GM23338 (cell line): ENCODE measurements around the gene TTBK1.

Experiments used
- ZNF114 ChIP-seq: fragments of 250-450 bp; sonication (Bioruptor Pico); IDR thresholded peaks from 2 replicates; pipeline ENCODE4 v1.5.0; 2020; ENCODE audit warnings: mild to moderate bottlenecking, moderate library complexity
- TF ChIP-seq, protein P1 (sequence below), 2 experiments: fragments of 200-600 bp in 1 of 2; sonication (generic) in 1 of 2; conservative IDR thresholded peaks; 2 replicates each; pipeline versions ENCODE4 v1.5.1 to v1.6.1; 2016 to 2017; ENCODE audit warnings: antibody characterized with exemption in 2 of 2, low read depth in 2 of 2, mild to moderate bottlenecking in 2 of 2, moderate library complexity in 1 of 2

DNA sequence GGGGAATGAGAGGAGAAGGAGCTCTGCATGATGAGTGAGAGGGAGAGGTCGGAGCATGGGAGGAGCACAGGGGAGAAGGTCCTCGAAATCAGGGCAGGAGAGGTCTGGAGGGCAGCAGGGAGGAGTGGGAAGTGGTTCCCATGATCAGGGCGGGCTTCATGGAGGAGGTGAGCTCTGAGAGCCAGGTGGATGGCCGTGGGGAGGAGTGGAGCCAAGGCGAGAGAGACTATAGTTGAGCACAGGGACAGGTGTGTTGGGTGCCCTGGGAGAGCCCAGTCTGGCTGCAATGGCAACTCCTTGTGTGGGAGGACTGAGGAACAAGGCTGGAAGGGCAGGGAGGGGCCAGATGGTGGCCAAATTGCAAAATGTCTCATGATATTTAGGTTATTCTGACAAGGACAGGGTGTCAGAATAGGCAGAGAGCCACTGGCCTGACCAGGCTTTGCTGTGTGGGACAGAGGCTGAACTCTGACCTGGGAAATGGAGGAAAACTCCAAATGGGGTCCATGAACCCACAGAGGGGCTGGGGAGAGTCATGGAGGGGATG lies 21.4 kb downstream of the TTBK1 start:
- TF ChIP-seq, protein P1, sequence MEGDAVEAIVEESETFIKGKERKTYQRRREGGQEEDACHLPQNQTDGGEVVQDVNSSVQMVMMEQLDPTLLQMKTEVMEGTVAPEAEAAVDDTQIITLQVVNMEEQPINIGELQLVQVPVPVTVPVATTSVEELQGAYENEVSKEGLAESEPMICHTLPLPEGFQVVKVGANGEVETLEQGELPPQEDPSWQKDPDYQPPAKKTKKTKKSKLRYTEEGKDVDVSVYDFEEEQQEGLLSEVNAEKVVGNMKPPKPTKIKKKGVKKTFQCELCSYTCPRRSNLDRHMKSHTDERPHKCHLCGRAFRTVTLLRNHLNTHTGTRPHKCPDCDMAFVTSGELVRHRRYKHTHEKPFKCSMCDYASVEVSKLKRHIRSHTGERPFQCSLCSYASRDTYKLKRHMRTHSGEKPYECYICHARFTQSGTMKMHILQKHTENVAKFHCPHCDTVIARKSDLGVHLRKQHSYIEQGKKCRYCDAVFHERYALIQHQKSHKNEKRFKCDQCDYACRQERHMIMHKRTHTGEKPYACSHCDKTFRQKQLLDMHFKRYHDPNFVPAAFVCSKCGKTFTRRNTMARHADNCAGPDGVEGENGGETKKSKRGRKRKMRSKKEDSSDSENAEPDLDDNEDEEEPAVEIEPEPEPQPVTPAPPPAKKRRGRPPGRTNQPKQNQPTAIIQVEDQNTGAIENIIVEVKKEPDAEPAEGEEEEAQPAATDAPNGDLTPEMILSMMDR (conservative IDR thresholded peaks at IDR 0.05; ENCODE audit: low read depth in 2 of 2): no peak
- no peak for TF ChIP-seq ZNF114 (CRISPR knock-in tag)
